Activated naive CD8-positive, alpha-beta T cell treated with anti-CD3 and anti-CD28 coated beads, Interleukin-2, amount 10 ng/mL, durations not matched to agents 7 days and 5 days (primary cell): Measurements from ENCODE around the gene TLCD3A. TPM values are rescaled to one million over a fixed set of nuclear protein-coding genes. Genes with fewer than 3 reads are reported as not detected.
"Not testable (repeated sequence)": the region's sequence is repeated elsewhere in the genome, so short reads cannot be mapped to it uniquely, and the experiment has no call there.

Source experiments
- ATAC-seq: fragments of 150-1000 bp; cut with Tn5 transposase; one replicate; pipeline ENCODE4 v1.10.0; 2021; ENCODE audit warnings: low read depth, moderate library complexity
- POLR2A ChIA-PET: fragments of 350-600 bp; sonication (Branson Sonifier 250); formaldehyde crosslinking; loops from one replicate; lab custom pipeline; 2021; ENCODE audit warnings: antibody characterized with exemption; lab: Charles Lee
- DNase-seq: peaks from one replicate; pipeline ENCODE4 v3.0.0; 2021
- H3K27ac Mint-ChIP-seq: one replicate; pipeline ENCODE4 v1.8.0; 2022; ENCODE audit warnings: mild to moderate bottlenecking, mixed read lengths
- H3K27me3 Mint-ChIP-seq: one replicate; pipeline ENCODE4 v1.8.0; 2022; ENCODE audit warnings: mild to moderate bottlenecking, moderate library complexity, mixed read lengths
- H3K36me3 Mint-ChIP-seq: one replicate; pipeline ENCODE4 v1.8.0; 2021; ENCODE audit warnings: mild to moderate bottlenecking, mixed read lengths
- H3K4me1 Mint-ChIP-seq: one replicate; pipeline ENCODE4 v1.8.0; 2021; ENCODE audit warnings: mixed read lengths
- H3K4me3 Mint-ChIP-seq: one replicate; pipeline ENCODE4 v1.8.0; 2022; ENCODE audit warnings: mild to moderate bottlenecking, moderate library complexity, mixed read lengths
- H3K9me3 Mint-ChIP-seq: one replicate; pipeline ENCODE4 v1.8.0; 2021; ENCODE audit warnings: mixed read lengths
- total RNA-seq, 2 experiments: library from RNA; stranded (reverse); gene quantifications; one replicate each; pipeline ENCODE4 v1.2.3, GENCODE V29; 2021

Gene TLCD3A
- total RNA-seq, 2 experiments from 2014 or later, result 12.5 to 13.1 TPM

DNA sequence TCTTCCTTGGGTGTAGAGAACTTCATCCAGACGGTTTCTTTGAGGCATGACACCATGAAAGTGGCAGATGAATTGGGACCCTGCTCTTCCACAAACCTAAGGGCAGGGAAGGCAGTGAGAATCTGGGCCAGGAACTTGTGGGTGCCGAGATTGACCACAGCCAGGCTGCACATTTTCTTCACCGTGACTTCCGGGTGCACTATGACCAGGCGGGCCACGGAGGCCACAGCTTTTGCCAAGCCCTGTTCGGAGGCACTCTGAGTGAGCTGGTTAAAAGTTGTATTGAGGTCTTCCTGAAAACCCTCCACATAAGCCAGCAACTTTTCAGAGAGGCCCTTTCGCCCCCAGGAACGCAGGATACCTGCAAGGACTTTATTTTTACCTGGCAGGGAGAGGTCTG, 13.8 kb downstream of the TLCD3A start:
- Mint-ChIP-seq H3K9me3 (peaks cover 4% of the 10 kb centered on the region), H3K27me3 (no peaks in the 10 kb centered on the region), H3K4me1 (peaks cover 21% of the 10 kb centered on the region), H3K36me3 (peaks cover 41% of the 10 kb centered on the region), H3K4me3 (no peak overlapping the region), H3K27ac (no peak overlapping the region)
- ATAC-seq, result no peak
- DNase-seq, result no peak
- POLR2A ChIA-PET, result interaction anchor here (1.2 kb wide), 1 partner anchor 13 kb away, joined by 4 read pairs; no protein-coding TSS in a partner anchor

DNA sequence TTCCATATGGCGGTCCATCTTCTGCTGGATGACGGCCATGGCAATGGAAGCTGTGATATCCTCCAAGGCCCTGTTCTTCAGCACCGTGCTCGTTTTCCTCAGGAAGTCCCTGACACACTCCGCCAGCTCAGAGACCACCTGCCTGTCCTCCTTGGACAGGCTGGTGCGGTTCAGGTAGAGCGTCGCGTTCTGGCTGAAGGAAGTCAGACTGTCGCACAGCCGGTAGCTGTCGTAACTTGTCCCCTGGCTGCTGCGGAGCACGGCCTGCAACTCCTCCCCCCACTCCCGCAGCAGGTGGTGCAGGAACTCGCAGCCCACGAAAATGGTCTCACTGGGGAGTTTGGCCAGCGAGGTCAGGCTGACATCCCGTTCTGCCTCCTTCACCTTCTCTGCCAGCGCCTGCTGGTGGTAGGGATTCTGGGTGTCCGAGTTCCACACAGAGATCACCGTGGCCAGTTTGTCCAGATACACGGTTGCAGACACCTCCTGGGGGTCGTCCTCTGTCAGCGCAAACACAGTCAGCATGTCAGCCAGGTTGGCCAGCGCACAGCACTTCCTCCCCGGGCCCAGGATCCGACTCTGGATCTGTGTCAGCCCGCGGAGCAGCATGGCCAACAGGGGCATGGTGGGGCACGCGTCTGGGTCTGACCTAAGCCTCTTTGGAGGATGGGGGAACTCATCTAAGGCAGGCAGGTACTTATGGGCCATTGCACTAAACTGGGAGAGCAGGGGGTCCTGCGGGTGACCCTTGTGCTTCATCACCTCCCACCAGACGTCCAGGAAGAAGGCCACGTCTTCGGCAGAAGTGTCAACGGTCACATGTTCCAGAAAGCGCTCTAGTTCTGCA, 14.6 kb downstream of the TLCD3A start:
- Mint-ChIP-seq H3K4me1 (peaks cover 23% of the 10 kb centered on the region), H3K4me3 (no peak overlapping the region), H3K27ac (no peak overlapping the region), H3K9me3 (peaks cover 4% of the 10 kb centered on the region), H3K36me3 (peaks cover 36% of the 10 kb centered on the region), H3K27me3 (no peaks in the 10 kb centered on the region)
- ATAC-seq, result no peak
- POLR2A ChIA-PET, result no interaction called here
- no peak for DNase-seq

DNA sequence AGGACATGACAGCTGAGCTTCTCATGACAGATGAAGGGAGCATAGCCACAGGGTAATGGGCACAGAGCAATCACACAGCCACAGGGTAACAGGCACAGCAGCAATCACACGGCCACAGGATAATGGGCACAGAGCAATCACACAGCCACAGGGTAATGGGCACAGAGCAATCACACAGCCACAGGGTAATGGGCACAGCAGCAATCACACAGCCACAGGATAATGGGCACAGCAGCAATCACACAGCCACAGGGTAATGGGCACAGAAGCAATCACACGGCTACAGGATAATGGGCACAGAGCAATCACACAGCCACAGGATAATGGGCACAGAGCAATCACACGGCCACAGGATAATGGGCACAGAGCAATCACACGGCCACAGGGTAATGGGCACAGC, 16.2 kb downstream of the TLCD3A start:
- POLR2A ChIA-PET, H3K27me3 Mint-ChIP-seq, H3K27ac Mint-ChIP-seq, H3K9me3 Mint-ChIP-seq, H3K4me3 Mint-ChIP-seq, ATAC-seq, DNase-seq: not testable (repeated sequence)
- Mint-ChIP-seq H3K36me3 (peaks cover 33% of the 10 kb centered on the region), H3K4me1 (peaks cover 25% of the 10 kb centered on the region)

DNA sequence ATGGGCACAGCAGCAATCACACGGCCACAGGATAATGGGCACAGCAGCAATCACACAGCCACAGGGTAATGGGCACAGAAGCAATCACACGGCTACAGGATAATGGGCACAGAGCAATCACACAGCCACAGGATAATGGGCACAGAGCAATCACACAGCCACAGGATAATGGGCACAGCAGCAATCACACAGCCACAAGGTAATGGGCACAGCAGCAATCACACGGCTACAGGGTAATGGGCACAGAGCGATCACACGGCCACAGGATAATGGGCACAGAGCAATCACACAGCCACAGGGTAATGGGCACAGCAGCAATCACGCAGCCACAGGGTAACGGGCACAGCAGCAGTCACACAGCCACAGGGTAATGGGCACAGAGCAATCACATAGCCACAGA, 17.0 kb downstream of the TLCD3A start:
- DNase-seq, H3K27me3 Mint-ChIP-seq, H3K27ac Mint-ChIP-seq, H3K9me3 Mint-ChIP-seq, ATAC-seq: not testable (repeated sequence)
- peaks cover 25% of the 10 kb centered on the region for H3K4me1 Mint-ChIP-seq
- H3K4me3 Mint-ChIP-seq, result peak overlapping the region; percentile 27
- POLR2A ChIA-PET, result interaction anchor here (2.9 kb wide), 1 partner anchor 34 kb away, joined by 21 read pairs; the partner anchor contains the start of gene VPS53
- H3K36me3 Mint-ChIP-seq, result peaks cover 29% of the 10 kb centered on the region

DNA sequence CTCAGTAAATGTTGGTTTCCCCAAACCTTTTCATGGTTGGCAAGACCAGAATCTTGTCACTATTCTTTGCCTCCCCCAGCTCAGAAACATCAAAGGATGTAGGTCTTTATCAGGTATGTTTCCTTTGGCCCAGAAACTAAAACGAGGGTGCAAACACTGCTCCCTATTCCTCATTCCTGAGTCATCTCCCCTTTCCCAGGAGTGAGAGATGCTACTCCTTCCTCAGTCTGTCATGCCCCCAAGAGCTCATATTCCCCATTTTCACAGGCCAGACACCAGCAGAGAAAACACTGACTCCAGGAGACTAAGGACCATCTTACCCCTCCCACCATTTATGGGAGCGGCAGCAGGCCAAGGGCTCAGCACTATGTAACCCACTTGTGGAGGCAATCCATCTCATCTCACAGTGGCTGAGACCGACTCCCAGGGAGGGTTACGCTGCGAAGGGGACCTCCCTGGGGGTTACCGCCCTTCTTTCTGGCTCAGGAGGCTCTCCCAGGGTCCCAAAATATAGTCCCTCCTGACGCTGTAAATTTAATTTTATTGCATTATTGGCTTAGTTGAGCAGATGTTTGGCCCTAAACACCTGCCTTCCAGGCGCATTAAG, 18.1 kb downstream of the TLCD3A start:
- POLR2A ChIA-PET, result interaction anchor here (0.6 to 2.9 kb wide), 5 partner anchors 14 to 230 kb away, joined by 3 to 21 read pairs (median 3); partner anchors contain the start of gene VPS53
- peak overlapping the region; percentile 44 for H3K27ac Mint-ChIP-seq
- H3K27me3 Mint-ChIP-seq, result no peaks in the 10 kb centered on the region
- H3K36me3 Mint-ChIP-seq, result peaks cover 28% of the 10 kb centered on the region
- H3K9me3 Mint-ChIP-seq, result peaks cover 4% of the 10 kb centered on the region
- no peak for DNase-seq
- H3K4me1 Mint-ChIP-seq, result peaks cover 25% of the 10 kb centered on the region
- H3K4me3 Mint-ChIP-seq, result peak overlapping the region; percentile 98
- ATAC-seq, result no peak

DNA sequence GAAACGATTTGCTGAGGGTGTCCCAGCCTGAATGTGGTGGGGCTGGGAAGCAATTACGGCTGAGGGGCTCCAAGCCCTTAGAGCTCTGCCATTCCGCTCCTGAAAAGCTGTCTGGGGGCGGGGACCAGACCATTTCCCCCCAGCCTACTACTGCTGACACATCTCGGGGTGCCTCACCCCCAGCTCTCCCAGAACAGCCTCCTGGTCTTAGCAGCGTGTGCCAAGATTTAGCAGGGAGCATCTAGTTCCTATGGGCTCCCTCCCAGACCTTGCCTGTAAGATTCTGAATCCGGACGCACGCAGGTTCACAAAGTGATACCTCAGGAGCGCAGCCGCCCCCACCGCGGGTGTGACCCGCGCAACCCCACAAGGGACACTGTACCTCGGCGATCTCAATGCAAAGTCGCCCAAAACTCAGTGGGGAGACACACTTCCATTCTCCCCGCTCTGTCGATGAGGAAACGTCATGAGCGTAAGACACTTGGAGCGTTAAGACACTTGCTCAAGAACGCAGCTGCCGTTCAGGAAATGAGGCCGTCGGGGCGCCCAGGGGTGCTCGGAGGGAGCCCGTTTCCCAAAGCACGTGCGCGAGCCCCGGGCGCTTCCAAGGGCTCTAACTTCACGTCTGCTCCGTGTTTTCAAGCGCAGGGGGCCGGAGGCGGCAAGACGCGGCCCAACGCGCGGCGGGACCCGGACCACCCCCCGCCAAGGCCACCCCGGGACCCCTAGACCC, 19.0 kb downstream of the TLCD3A start:
- Mint-ChIP-seq H3K9me3 (peaks cover 4% of the 10 kb centered on the region), H3K27ac (peak overlapping the region; percentile 96), H3K4me3 (peak overlapping the region; percentile 98), H3K4me1 (peaks cover 25% of the 10 kb centered on the region), H3K27me3 (no peaks in the 10 kb centered on the region), H3K36me3 (peaks cover 29% of the 10 kb centered on the region)
- DNase-seq (peak; percentile 74), ATAC-seq (peak; percentile 51)
- POLR2A ChIA-PET, result interaction anchor here (0.6 to 3.3 kb wide), 6 partner anchors 15 to 229 kb away, joined by 3 to 21 read pairs (median 4); partner anchors contain the start of genes GLOD4, MRM3 and VPS53

DNA sequence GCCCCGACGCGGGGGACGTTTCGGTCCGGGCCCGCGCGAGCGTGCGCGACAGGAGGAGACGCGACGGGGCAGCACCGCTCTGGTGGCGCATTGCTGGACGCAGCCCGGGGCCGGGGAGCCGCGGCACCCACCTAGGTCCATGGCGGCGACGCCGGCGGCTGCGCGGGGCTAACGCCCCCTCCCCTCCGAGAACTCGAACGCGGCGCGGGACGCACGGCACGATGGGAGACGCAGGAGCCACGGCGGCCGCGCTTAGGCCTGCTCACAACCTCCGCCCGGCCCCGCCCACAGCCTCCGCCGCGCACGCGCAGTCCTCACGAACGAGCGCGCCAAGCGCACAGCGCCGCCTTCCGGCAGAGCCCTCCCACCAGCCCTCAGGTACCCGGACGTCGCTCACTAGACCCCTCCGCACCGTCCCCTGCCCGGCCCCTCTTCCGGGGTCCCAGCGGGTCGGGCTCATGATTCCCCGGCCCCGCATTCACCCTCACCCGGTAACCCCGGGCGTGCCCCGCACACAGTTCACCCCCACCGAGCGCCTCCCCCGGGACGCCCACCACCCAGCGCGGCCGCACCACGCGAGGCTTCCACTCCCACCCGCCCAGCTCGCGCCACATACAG, 19.7 kb downstream of the TLCD3A start, which contains the start of gene GEMIN4:
Gene GEMIN4 (minus strand): TSS at position 263 of the 618 bp plus-strand sequence. CDS start 122 bp downstream, at position 141.
- DNase-seq (peak; percentile 100), ATAC-seq (peak; percentile 88)
- Mint-ChIP-seq H3K4me3 (peak within 1 kb of the TSS; percentile 98), H3K36me3 (peaks cover 29% of the 10 kb centered on the region), H3K27ac (peak within 1 kb of the TSS; percentile 97), H3K27me3 (no peaks in the 10 kb centered on the region), H3K9me3 (peaks cover 4% of the 10 kb centered on the region), H3K4me1 (peaks cover 25% of the 10 kb centered on the region)
- POLR2A ChIA-PET, result interaction anchor here (0.6 to 3.3 kb wide), 7 partner anchors 19 to 1077 kb away, joined by 3 to 21 read pairs (median 4); partner anchors contain the start of genes GLOD4, MRM3 and VPS53

DNA sequence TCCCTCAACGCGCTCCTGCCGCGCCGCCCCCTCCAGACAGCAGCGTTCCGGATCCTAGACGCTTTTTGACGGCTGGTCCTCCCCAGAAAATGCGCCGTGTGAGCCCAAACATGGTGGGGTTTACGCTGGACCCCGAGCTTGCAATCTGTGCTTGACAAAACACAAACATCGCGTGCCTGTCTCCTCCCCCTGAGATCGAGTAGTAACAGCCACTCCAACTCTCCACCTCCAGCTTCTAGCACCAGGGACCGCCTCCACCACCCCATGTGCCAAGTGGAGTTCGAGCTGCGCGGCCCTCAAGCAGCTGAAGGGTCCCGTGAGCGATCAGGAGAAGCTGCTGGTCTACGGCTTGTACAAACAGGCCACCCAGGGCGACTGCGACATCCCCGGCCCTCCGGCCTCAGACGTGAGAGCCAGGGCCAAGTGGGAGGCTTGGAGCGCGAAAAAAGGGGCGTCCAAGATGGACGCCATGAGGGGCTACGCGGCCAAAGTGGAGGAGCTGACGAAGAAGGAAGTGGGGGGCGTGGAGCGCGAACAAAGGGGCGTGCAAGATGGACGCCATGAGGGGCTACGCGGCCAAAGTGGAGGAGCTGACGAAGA, 20.3 kb downstream of the TLCD3A start:
- H3K4me3 Mint-ChIP-seq, result peak overlapping the region; percentile 98
- ATAC-seq, result peak; percentile 7
- DNase-seq, result no peak
- H3K27me3 Mint-ChIP-seq, result no peaks in the 10 kb centered on the region
- peak overlapping the region; percentile 97 for H3K27ac Mint-ChIP-seq
- POLR2A ChIA-PET, result interaction anchor here (0.6 to 3.3 kb wide), 7 partner anchors 17 to 1076 kb away, joined by 3 to 12 read pairs (median 3); partner anchors contain the start of genes GLOD4, MRM3 and VPS53
- peaks cover 4% of the 10 kb centered on the region for H3K9me3 Mint-ChIP-seq
- peaks cover 29% of the 10 kb centered on the region for H3K36me3 Mint-ChIP-seq
- H3K4me1 Mint-ChIP-seq, result peaks cover 25% of the 10 kb centered on the region

DNA sequence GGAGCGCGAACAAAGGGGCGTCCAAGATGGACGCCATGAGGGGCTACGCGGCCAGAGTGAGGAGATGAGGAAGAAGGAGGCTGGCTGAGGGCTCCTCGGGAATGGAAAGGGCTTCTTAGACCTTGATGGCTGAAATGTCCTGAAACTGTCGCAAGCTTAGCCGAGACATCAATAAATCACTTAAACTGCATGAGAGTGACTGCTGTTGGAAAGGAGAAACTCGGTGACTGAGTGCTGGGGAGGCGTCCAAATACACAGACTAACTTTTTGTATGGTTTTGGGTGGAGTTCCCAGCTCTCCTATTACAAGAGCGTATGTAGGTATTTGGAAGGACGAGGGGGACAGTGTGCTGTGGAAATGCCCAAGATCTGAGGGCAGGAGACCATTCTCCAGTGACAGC, 21.0 kb downstream of the TLCD3A start:
- H3K27ac Mint-ChIP-seq, result peak overlapping the region; percentile 71
- POLR2A ChIA-PET, result interaction anchor here (3.3 kb wide), 1 partner anchor 29 kb away, joined by 12 read pairs; the partner anchor contains the start of genes GLOD4 and MRM3
- ATAC-seq, result no peak
- no peak for DNase-seq
- peak overlapping the region; percentile 52 for H3K4me3 Mint-ChIP-seq
- H3K36me3 Mint-ChIP-seq, result peaks cover 22% of the 10 kb centered on the region
- H3K9me3 Mint-ChIP-seq, result peaks cover 4% of the 10 kb centered on the region
- no peaks in the 10 kb centered on the region for H3K27me3 Mint-ChIP-seq
- peaks cover 24% of the 10 kb centered on the region for H3K4me1 Mint-ChIP-seq

DNA sequence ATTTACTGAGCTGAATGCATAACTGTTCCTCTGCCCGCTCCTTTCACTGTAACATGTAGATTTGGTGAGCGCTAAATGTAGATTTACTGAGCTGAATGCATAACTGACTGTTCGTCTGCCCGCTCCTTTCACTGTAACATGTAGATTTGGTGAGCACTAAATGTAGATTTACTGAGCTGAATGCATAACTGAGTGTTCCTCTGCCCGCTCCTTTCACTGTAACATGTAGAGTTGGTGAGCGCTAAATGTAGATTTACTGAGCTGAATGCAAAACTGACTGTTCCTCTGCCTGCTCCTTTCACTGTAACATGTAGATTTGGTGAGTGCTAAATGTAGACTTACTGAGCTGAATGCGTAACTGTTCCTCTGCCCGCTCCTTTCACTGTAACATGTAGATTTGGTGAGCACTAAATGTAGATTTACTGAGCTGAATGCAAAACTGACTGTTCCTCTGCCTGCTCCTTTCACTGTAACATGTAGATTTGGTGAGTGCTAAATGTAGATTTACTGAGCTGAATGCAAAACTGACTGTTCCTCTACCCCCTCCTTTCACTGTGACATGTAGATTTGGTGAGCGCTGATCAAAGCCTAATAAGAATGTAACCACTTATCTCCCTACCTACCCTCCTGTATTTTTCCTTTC, 23.0 kb downstream of the TLCD3A start:
- POLR2A ChIA-PET, result interaction anchor here (0.5 kb wide), 1 partner anchor 230 kb away, joined by 5 read pairs; no protein-coding TSS in a partner anchor
- not testable (repeated sequence) for H3K4me3 Mint-ChIP-seq, H3K9me3 Mint-ChIP-seq, H3K27ac Mint-ChIP-seq, DNase-seq, H3K27me3 Mint-ChIP-seq, ATAC-seq
- Mint-ChIP-seq H3K4me1 (peaks cover 15% of the 10 kb centered on the region), H3K36me3 (peaks cover 15% of the 10 kb centered on the region)

DNA sequence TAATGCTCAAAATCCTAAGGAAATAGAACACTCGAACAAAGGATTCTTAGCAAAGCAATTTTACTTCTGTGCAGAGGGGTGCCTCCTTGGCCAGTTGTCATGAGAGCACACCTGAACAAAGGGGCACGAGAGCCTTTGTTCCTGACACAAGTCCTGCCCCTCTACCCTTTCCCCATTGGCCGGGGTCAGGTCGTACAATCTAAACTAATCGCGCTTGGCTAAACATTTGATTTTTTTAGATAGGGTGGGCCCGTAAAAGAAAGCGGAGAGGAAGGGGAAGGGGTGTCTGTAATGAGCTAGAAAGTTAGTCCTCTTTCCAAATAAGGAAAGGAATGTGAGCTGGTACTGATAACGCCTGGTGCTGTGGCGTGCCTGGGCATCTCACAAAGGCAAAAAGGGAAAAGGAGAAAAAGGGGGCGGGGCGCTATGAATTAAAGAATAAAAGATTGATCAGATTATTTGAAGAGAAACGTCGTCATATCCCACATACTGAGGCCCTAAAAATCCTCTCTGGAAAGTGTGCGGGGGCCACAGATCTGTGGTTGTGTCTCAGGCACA, 23.7 kb downstream of the TLCD3A start:
- H3K9me3 Mint-ChIP-seq, POLR2A ChIA-PET, ATAC-seq, H3K27me3 Mint-ChIP-seq, DNase-seq, H3K4me3 Mint-ChIP-seq, H3K27ac Mint-ChIP-seq: not testable (repeated sequence)
- peaks cover 14% of the 10 kb centered on the region for H3K36me3 Mint-ChIP-seq
- peaks cover 10% of the 10 kb centered on the region for H3K4me1 Mint-ChIP-seq
